ENCODE measurements around the gene TSSK6. TPM values are rescaled to one million over a fixed set of nuclear protein-coding genes. Genes with fewer than 3 reads are reported as not detected.

The TSSK6 gene
- total and polyA plus RNA-seq, 2 experiments from 2014 or later, result 0.63 to 4.9 TPM

DNA sequence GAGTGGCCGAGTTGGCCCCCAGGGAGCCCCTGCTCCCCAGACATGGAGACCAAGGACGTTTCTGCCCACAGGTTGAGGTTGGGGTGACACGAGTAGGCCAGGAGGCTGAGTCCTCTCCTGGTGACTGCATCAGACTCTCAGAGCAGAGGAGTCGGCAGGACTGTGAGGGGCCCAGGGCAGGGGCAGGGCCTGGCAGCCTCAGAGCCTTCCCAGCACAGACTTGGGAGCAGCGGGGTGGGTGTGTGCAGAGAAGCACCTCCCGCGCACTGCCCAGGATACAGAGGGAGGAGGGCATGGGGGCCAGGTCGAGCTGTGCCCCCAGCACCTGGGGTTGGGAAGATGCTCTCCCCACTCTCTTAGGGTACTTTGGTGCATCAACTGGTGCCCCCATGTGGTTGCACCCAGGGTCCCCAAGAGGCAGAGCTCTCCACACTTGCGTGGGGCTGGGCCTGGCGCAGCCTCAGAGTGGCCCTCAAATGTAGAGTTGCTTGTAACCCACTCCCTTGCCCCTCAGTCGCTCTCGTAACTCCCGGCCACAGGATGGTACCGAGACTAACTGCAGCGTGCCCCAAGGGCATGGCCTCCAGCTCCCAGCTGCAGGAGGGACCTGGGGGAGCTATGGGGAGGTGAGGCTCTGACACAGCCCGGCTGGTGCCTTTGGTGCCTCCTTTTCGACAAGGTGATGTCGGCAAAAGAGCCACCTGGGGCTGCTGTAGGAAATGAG, 15.9 kb downstream of the TSSK6 start:
- peaks cover 79% of the 10 kb centered on the region for H3K36me3 Mint-ChIP-seq (ENCODE audit: low read depth)
- peak overlapping the region; percentile 77; the same call in 1 of the 2 replicates for H3K27ac Mint-ChIP-seq
- no peaks in the 10 kb centered on the region for H3K9me3 Mint-ChIP-seq
- Histone ChIP-seq H3K9me2 (ENCODE audit: insufficient read depth) (no peaks in the 10 kb centered on the region), H3F3A (replicated peaks; ENCODE audit: low read depth) (0 out of 2 replicates have a peak, but pooled peaks cover 8% of the 10 kb centered on the region), H2AFZ (no peak overlapping the region), H3K27ac (ENCODE audit: low read depth) (no peak overlapping the region), H4K20me1 (replicated peaks; ENCODE audit: insufficient read depth) (peaks cover 22% of the 10 kb centered on the region), H3K4me1 (ENCODE audit: insufficient read depth) (no peaks in the 10 kb centered on the region), H3K36me3 (ENCODE audit: insufficient read depth) (peaks cover 15% of the 10 kb centered on the region; the same call in 1 of the 2 replicates), H3K79me2 (replicated peaks; ENCODE audit: insufficient read depth) (no peaks in the 10 kb centered on the region; the same call in 1 of the 2 replicates), H3K4me2 (no peak overlapping the region), H3K27me3 (ENCODE audit: insufficient read depth) (no peaks in the 10 kb centered on the region), H3K4me3 (no peak overlapping the region)
- H3K27me3 Mint-ChIP-seq (ENCODE audit: insufficient read depth, low read depth, poor library complexity), result peaks cover 10% of the 10 kb centered on the region
- ATAC-seq, result no peak
- no peaks in the 10 kb centered on the region for H3K4me1 Mint-ChIP-seq
- H3K4me3 Mint-ChIP-seq, result no peak overlapping the region
- 0 out of 4 replicates have a peak, but pooled peaks of 1 of the 2 experiments have one; percentile 2 for TF ChIP-seq CTCF (conservative IDR thresholded peaks at IDR 0.05; ENCODE audit: low read depth in 2 of 2)
- no peak for TF ChIP-seq ZNF331 (CRISPR knock-in tag; IDR thresholded peaks at IDR 0.05; ENCODE audit: low read depth)
- DNase-seq (ENCODE audit: low spot score), result no peak

DNA sequence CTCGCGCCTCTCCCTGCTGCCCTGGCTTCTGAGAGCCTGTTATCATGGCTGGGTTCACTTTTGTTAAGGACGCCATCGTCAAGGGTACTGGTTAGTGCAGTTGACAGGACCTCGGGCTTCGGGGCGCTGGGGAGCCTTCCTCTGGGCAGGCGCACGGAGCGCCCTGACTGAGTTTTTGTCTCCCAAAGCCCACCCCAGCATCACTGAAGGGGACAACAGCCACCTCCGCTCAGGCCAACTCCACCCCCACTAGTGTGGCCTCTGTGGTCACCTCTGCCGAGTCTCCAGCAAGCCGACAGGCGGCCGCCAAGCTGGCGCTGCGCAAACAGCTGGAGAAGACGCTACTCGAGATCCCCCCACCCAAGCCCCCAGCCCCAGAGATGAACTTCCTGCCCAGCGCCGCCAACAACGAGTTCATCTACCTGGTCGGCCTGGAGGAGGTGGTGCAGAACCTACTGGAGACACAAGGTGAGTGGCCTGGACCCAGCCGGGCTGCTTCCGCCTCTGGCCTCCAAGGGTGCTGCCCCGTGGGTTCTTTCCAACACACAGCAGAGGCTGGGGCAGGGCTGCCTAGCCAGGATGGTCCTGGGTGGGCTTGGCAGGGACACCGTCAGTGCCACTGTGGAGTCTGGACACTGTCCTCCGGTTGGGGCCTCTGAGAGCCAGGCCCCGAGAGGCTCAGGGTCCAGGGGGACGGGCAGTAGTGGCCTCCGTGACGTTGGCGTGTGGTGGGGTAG, 16.9 kb downstream of the TSSK6 start:
- H3K27ac ChIP-seq (ENCODE audit: low read depth), result no peak overlapping the region
- H3K27ac Mint-ChIP-seq, result no peak overlapping the region
- no peak overlapping the region for H3K4me3 Mint-ChIP-seq
- no peaks in the 10 kb centered on the region for H3K9me2 ChIP-seq (ENCODE audit: insufficient read depth)
- peaks cover 10% of the 10 kb centered on the region for H3K27me3 Mint-ChIP-seq (ENCODE audit: insufficient read depth, low read depth, poor library complexity)
- 0 out of 2 replicates have a peak, but pooled peaks cover 3% of the 10 kb centered on the region for H3F3A ChIP-seq (replicated peaks; ENCODE audit: low read depth)
- no peak for DNase-seq (ENCODE audit: low spot score)
- H2AFZ ChIP-seq, result no peak overlapping the region
- no peak for ATAC-seq
- peaks cover 15% of the 10 kb centered on the region for H4K20me1 ChIP-seq (replicated peaks; ENCODE audit: insufficient read depth)
- H3K27me3 ChIP-seq (ENCODE audit: insufficient read depth), result no peaks in the 10 kb centered on the region
- no peaks in the 10 kb centered on the region for H3K4me1 Mint-ChIP-seq
- H3K9me3 Mint-ChIP-seq, result no peaks in the 10 kb centered on the region
- no peak overlapping the region for H3K4me2 ChIP-seq
- no peak overlapping the region for H3K4me3 ChIP-seq
- no peaks in the 10 kb centered on the region for H3K4me1 ChIP-seq (ENCODE audit: insufficient read depth)
- H3K36me3 Mint-ChIP-seq (ENCODE audit: low read depth), result peaks cover 82% of the 10 kb centered on the region
- peaks cover 15% of the 10 kb centered on the region; the same call in 1 of the 2 replicates for H3K36me3 ChIP-seq (ENCODE audit: insufficient read depth)
- no peaks in the 10 kb centered on the region; the same call in 1 of the 2 replicates for H3K79me2 ChIP-seq (replicated peaks; ENCODE audit: insufficient read depth)
- no peak for TF ChIP-seq CREB1 (CRISPR knock-in tag; IDR thresholded peaks at IDR 0.05; ENCODE audit: low read depth)
- no peak for TF ChIP-seq ZNF331 (CRISPR knock-in tag; IDR thresholded peaks at IDR 0.05; ENCODE audit: low read depth)
- no peak for TF ChIP-seq STAT1 (IDR thresholded peaks at IDR 0.05; ENCODE audit: unreplicated experiment)
- TF ChIP-seq, protein P1, sequence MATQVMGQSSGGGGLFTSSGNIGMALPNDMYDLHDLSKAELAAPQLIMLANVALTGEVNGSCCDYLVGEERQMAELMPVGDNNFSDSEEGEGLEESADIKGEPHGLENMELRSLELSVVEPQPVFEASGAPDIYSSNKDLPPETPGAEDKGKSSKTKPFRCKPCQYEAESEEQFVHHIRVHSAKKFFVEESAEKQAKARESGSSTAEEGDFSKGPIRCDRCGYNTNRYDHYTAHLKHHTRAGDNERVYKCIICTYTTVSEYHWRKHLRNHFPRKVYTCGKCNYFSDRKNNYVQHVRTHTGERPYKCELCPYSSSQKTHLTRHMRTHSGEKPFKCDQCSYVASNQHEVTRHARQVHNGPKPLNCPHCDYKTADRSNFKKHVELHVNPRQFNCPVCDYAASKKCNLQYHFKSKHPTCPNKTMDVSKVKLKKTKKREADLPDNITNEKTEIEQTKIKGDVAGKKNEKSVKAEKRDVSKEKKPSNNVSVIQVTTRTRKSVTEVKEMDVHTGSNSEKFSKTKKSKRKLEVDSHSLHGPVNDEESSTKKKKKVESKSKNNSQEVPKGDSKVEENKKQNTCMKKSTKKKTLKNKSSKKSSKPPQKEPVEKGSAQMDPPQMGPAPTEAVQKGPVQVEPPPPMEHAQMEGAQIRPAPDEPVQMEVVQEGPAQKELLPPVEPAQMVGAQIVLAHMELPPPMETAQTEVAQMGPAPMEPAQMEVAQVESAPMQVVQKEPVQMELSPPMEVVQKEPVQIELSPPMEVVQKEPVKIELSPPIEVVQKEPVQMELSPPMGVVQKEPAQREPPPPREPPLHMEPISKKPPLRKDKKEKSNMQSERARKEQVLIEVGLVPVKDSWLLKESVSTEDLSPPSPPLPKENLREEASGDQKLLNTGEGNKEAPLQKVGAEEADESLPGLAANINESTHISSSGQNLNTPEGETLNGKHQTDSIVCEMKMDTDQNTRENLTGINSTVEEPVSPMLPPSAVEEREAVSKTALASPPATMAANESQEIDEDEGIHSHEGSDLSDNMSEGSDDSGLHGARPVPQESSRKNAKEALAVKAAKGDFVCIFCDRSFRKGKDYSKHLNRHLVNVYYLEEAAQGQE (IDR thresholded peaks at IDR 0.05; ENCODE audit: unreplicated experiment), result no peak
- TF ChIP-seq ZNF114 (CRISPR knock-in tag; IDR thresholded peaks at IDR 0.05), result no peak
- TF ChIP-seq NANOG (IDR thresholded peaks at IDR 0.05; ENCODE audit: borderline replicate concordance), result no peak

Data from GM23338 (cell line).